Neural progenitor cell (in vitro differentiated cells): Measurements from ENCODE around the gene RUFY2. TPM values are rescaled to one million over a fixed set of nuclear protein-coding genes. Genes with fewer than 3 reads are reported as not detected.

Experiments
- DNase-seq: peaks from one replicate; pipeline ENCODE4 v3.0.0-alpha.2; 2016; ENCODE audit warnings: low spot score
- H2AFZ ChIP-seq: fragments of 200-600 bp; sonication (generic); replicated peaks from 2 replicates; pipeline ENCODE4 v1.6.1; 2016; ENCODE audit warnings: antibody characterized with exemption
- H3F3A ChIP-seq: fragments of 200-600 bp; sonication (generic); 2 replicates; pipeline ENCODE4 v1.6.1; 2016; ENCODE audit warnings: antibody characterized with exemption, low read depth
- H3K27ac ChIP-seq: fragments of 200-600 bp; sonication (generic); 2 replicates; pipeline ENCODE4 v1.5.1; 2016; ENCODE audit warnings: mild to moderate bottlenecking
- H3K27me3 ChIP-seq: fragments of 200-600 bp; sonication (generic); 2 replicates; pipeline ENCODE4 v1.6.1; 2016; ENCODE audit warnings: mild to moderate bottlenecking, moderate library complexity
- H3K36me3 ChIP-seq: fragments of 200-600 bp; sonication (generic); 2 replicates; pipeline ENCODE4 v1.5.1; 2016
- H3K4me1 ChIP-seq: fragments of 200-600 bp; sonication (generic); 2 replicates; pipeline ENCODE4 v1.6.1; 2016; ENCODE audit warnings: mixed run types
- H3K4me2 ChIP-seq: fragments of 200-600 bp; sonication (generic); 2 replicates; pipeline ENCODE4 v1.6.1; 2016
- H3K4me3 ChIP-seq: fragments of 200-600 bp; sonication (generic); 2 replicates; pipeline ENCODE4 v1.5.1; 2016
- H3K79me2 ChIP-seq: fragments of 200-600 bp; sonication (generic); 2 replicates; pipeline ENCODE4 v1.6.1; 2016; ENCODE audit warnings: low read depth
- H3K9ac ChIP-seq: fragments of 200-600 bp; sonication (generic); 2 replicates; pipeline ENCODE4 v1.6.1; 2016
- H3K9me3 ChIP-seq: fragments of 200-600 bp; sonication (generic); 2 replicates; pipeline ENCODE4 v1.5.1; 2016; ENCODE audit warnings: low read depth
- H4K20me1 ChIP-seq: fragments of 200-600 bp; sonication (generic); 2 replicates; pipeline ENCODE4 v1.6.1; 2016; ENCODE audit warnings: low read depth
- H3K27ac Mint-ChIP-seq: 3 replicates; pipeline ENCODE4 v1.8.0; 2021; ENCODE audit warnings: mixed read lengths
- H3K27me3 Mint-ChIP-seq: 2 replicates; pipeline ENCODE4 v1.8.0; 2022; ENCODE audit warnings: low read depth, mild to moderate bottlenecking, inconsistent platforms, moderate library complexity, mixed read lengths; ENCODE audit not compliant: insufficient read depth
- H3K36me3 Mint-ChIP-seq: 3 replicates; pipeline ENCODE4 v1.8.0; 2021; ENCODE audit warnings: mixed read lengths
- H3K4me1 Mint-ChIP-seq: 3 replicates; pipeline ENCODE4 v1.8.0; 2021; ENCODE audit warnings: mixed read lengths
- H3K4me3 Mint-ChIP-seq: 3 replicates; pipeline ENCODE4 v1.8.0; 2021; ENCODE audit warnings: mild to moderate bottlenecking, moderate library complexity, mixed read lengths
- H3K9me3 Mint-ChIP-seq: 3 replicates; pipeline ENCODE4 v1.8.0; 2020; ENCODE audit warnings: mixed read lengths
- EZH2 ChIP-seq: fragments of 200-600 bp; sonication (generic); IDR thresholded peaks from 2 replicates; pipeline ENCODE4 v1.6.1; 2017; ENCODE audit warnings: antibody characterized with exemption, mild to moderate bottlenecking, moderate library complexity
- EZH2phosphoT487 ChIP-seq: fragments of 200-600 bp; sonication (generic); IDR thresholded peaks from 2 replicates; pipeline ENCODE4 v1.6.1; 2017; ENCODE audit warnings: antibody characterized with exemption
- total RNA-seq: library from RNA; depleted of rRNA; stranded (reverse); fragments of >200 nt; gene quantifications from 2 replicates; pipeline ENCODE4 v1.2.3, GENCODE V29; 2015; ENCODE audit warnings: low replicate concordance
- TF ChIP-seq, protein P1 (sequence below): fragments of 200-600 bp; sonication (generic); IDR thresholded peaks from 2 replicates; pipeline ENCODE4 v1.5.1; 2017; ENCODE audit warnings: antibody characterized with exemption, mild to moderate bottlenecking

RUFY2 gene
- total RNA-seq, 1 donor from 2014 or later: 45.2 TPM

DNA sequence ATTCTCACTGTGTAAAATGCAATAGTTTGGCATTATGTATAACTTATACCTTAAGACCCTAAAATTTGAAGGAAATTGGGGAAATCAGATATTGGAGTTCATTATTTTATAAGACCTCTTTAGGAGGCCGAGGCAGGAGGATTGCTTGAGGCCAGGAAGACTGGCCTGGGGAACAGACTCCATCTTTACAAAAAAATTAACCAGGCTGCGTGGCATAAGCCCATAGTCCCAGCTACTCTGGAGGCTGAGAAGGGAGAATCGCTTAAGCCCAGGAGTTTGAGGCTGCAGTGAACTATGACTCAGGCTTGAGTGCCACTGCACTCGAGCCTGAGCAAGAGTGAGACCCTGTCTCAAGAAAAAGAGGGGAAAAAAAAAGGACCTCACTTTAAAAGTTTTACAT is 60.3 kb downstream of the RUFY2 start:
- H3K9ac ChIP-seq: no peak overlapping the region
- no peak overlapping the region for H3K27ac ChIP-seq
- Mint-ChIP-seq H3K4me1 (no peaks in the 10 kb centered on the region), H3K4me3 (no peak overlapping the region), H3K27me3 (peaks cover 4% of the 10 kb centered on the region), H3K9me3 (no peaks in the 10 kb centered on the region), H3K27ac (peak overlapping the region; percentile 43), H3K36me3 (peaks cover 18% of the 10 kb centered on the region)
- no peak overlapping the region for H3K4me2 ChIP-seq
- H3K27me3 ChIP-seq: no peaks in the 10 kb centered on the region
- no peak for DNase-seq
- H3F3A ChIP-seq: peaks cover 78% of the 10 kb centered on the region
- H4K20me1 ChIP-seq: peaks cover 43% of the 10 kb centered on the region
- TF ChIP-seq EZH2 (no peak), EZH2phosphoT487 (no peak)
- TF ChIP-seq, protein P1, sequence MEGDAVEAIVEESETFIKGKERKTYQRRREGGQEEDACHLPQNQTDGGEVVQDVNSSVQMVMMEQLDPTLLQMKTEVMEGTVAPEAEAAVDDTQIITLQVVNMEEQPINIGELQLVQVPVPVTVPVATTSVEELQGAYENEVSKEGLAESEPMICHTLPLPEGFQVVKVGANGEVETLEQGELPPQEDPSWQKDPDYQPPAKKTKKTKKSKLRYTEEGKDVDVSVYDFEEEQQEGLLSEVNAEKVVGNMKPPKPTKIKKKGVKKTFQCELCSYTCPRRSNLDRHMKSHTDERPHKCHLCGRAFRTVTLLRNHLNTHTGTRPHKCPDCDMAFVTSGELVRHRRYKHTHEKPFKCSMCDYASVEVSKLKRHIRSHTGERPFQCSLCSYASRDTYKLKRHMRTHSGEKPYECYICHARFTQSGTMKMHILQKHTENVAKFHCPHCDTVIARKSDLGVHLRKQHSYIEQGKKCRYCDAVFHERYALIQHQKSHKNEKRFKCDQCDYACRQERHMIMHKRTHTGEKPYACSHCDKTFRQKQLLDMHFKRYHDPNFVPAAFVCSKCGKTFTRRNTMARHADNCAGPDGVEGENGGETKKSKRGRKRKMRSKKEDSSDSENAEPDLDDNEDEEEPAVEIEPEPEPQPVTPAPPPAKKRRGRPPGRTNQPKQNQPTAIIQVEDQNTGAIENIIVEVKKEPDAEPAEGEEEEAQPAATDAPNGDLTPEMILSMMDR: no peak
- no peaks in the 10 kb centered on the region for H3K9me3 ChIP-seq
- no peak overlapping the region for H2AFZ ChIP-seq
- H3K4me1 ChIP-seq: no peaks in the 10 kb centered on the region
- H3K4me3 ChIP-seq: no peak overlapping the region
- H3K36me3 ChIP-seq: peaks cover 24% of the 10 kb centered on the region
- peaks cover 18% of the 10 kb centered on the region for H3K79me2 ChIP-seq

DNA sequence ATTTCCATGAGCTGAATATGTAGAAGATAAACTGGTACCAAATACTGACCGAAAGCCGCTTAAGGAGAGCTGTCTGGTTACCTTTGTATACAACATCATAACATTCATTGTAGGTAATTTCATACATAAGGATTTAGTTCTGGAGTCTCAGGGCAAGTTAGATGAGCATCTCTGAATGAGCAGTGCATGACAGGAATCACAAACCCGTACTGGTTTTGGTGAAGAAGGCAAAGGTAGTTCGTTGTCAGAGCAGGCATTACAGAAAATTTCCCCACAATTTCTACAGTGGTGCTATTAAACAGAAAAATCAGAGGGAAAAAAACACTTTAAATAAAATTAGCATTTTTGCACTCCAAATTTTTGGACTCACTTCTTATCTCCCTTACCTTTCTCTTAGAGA is 61.5 kb downstream of the RUFY2 start:
- Histone ChIP-seq H2AFZ (no peak overlapping the region), H3K4me1 (no peaks in the 10 kb centered on the region), H3K27ac (peak overlapping the region; percentile 60), H3K9me3 (no peaks in the 10 kb centered on the region), H3K27me3 (no peaks in the 10 kb centered on the region), H4K20me1 (peaks cover 55% of the 10 kb centered on the region), H3K9ac (no peak overlapping the region), H3F3A (peaks cover 87% of the 10 kb centered on the region), H3K79me2 (peaks cover 29% of the 10 kb centered on the region), H3K36me3 (peaks cover 34% of the 10 kb centered on the region), H3K4me3 (no peak overlapping the region), H3K4me2 (no peak overlapping the region)
- Mint-ChIP-seq H3K4me1 (no peaks in the 10 kb centered on the region), H3K9me3 (no peaks in the 10 kb centered on the region), H3K36me3 (peaks cover 27% of the 10 kb centered on the region), H3K27ac (no peak overlapping the region), H3K27me3 (peaks cover 4% of the 10 kb centered on the region), H3K4me3 (no peak overlapping the region)
- no peak for DNase-seq
- TF ChIP-seq EZH2 (no peak), EZH2phosphoT487 (no peak)
- TF ChIP-seq, protein P1: no peak

DNA sequence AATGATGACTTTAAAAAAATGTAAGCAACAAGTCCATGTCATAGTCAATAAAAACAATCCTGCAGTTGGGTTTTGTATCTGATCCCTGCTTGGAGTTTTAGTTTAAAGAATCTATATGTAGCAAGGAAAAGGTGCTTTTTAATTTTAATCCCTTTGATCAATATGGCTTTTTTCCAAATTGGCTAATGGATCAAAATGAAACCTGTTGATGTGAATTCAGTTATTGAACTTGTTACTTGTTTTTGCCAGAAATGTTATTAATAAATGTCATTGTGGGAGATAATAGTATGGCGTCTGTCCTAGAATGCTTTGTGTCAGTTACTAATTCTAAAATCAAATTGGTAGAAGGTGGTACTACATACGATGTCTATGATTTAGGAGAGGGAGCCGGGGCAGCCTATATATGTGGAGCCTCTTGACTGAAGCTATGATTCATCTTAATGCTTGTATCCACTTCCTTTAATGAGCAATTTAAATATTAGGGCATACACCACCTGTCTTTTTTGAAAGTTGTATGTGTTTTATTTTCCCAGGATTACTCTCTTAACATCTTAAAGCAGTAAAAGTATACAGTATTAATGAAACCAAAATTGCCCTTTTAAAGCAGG is 64.1 kb downstream of the RUFY2 start:
- H3K36me3 ChIP-seq: peaks cover 54% of the 10 kb centered on the region
- H3K9me3 Mint-ChIP-seq: no peaks in the 10 kb centered on the region
- H3K27me3 ChIP-seq: no peaks in the 10 kb centered on the region
- H3K4me3 Mint-ChIP-seq: no peak overlapping the region
- H3K9me3 ChIP-seq: no peaks in the 10 kb centered on the region
- TF ChIP-seq EZH2phosphoT487 (no peak), EZH2 (no peak)
- TF ChIP-seq, protein P1: no peak
- H2AFZ ChIP-seq: no peak overlapping the region
- no peak overlapping the region for H3K27ac ChIP-seq
- H3K36me3 Mint-ChIP-seq: peaks cover 46% of the 10 kb centered on the region
- H3K4me1 ChIP-seq: peaks cover 4% of the 10 kb centered on the region
- H3K27me3 Mint-ChIP-seq: peaks cover 2% of the 10 kb centered on the region
- no peak for DNase-seq
- H3K27ac Mint-ChIP-seq: no peak overlapping the region
- H3K4me2 ChIP-seq: no peak overlapping the region
- no peaks in the 10 kb centered on the region for H3K4me1 Mint-ChIP-seq
- H3K4me3 ChIP-seq: no peak overlapping the region
- no peak overlapping the region for H3K9ac ChIP-seq
- H3F3A ChIP-seq: peaks cover 100% of the 10 kb centered on the region
- peaks cover 55% of the 10 kb centered on the region for H3K79me2 ChIP-seq
- peaks cover 79% of the 10 kb centered on the region for H4K20me1 ChIP-seq
